CD14-positive monocyte (primary cell): ENCODE results near the gene RNASE7. TPM values are rescaled to one million over a fixed set of nuclear protein-coding genes. Genes with fewer than 3 reads are reported as not detected.

Experiments used
- DNase-seq, 3 donors: peaks; one replicate each; pipeline ENCODE4 v3.0.0-alpha.2; 2011 to 2022
- H2AFZ ChIP-seq: 2 replicates; pipeline ENCODE4 v1.6.0; 2012; ENCODE audit warnings: mild to moderate bottlenecking, low read depth, low read length, inconsistent platforms; ENCODE audit not compliant: insufficient read depth, poor library complexity, severe bottlenecking
- H3K27ac ChIP-seq, 2 donors: 1 replicate in 1 of 2; 2 replicates in 1 of 2; pipeline ENCODE4 v1.5.1; 2012 to 2013; ENCODE audit warnings: low read length in 2 of 2, control low read depth in 1 of 2, inconsistent platforms in 1 of 2, low read depth in 1 of 2, mild to moderate bottlenecking in 1 of 2
- H3K27me3 ChIP-seq, 2 donors: one replicate each; pipeline versions ENCODE4 v1.6.0 to v1.6.1; 2011 to 2013; ENCODE audit warnings: low read length in 2 of 2; ENCODE audit not compliant: control insufficient read depth in 2 of 2, insufficient read depth in 2 of 2
- H3K36me3 ChIP-seq, 2 donors: replicated peaks in 1 of 2; 1 replicate in 1 of 2; 2 replicates in 1 of 2; pipeline versions ENCODE4 v1.5.1 to v1.6.1; 2012 to 2013; ENCODE audit warnings: low read length in 2 of 2, control low read depth in 1 of 2, inconsistent platforms in 1 of 2, mild to moderate bottlenecking in 1 of 2; ENCODE audit not compliant: insufficient read depth in 2 of 2, control insufficient read depth in 1 of 2
- H3K4me1 ChIP-seq, 2 donors: 1 replicate in 1 of 2; 2 replicates in 1 of 2; pipeline versions ENCODE4 v1.5.1 to v1.6.1; 2012 to 2013; ENCODE audit warnings: low read length in 2 of 2, control low read depth in 1 of 2, inconsistent platforms in 1 of 2, mild to moderate bottlenecking in 1 of 2, moderate library complexity in 1 of 2; ENCODE audit not compliant: insufficient read depth in 2 of 2, control insufficient read depth in 1 of 2
- H3K4me2 ChIP-seq: replicated peaks from 2 replicates; pipeline ENCODE3; 2012; ENCODE audit warnings: low read length, moderate library complexity, mild to moderate bottlenecking; ENCODE audit not compliant: poor library complexity, severe bottlenecking; ENCODE audit errors: extremely low read depth
- H3K4me3 ChIP-seq, 3 experiments: fragments of 200-600 bp in 1 of 3; sonication (generic) in 1 of 3; replicated peaks in 1 of 3; 1 replicate in 2 of 3; 2 replicates in 1 of 3; pipeline ENCODE4 v1.5.1; 2011 to 2013; ENCODE audit warnings: low read length in 3 of 3, mild to moderate bottlenecking in 3 of 3, control low read depth in 2 of 3, low read depth in 2 of 3, inconsistent platforms in 1 of 3, moderate library complexity in 1 of 3
- H3K79me2 ChIP-seq: 2 replicates; pipeline ENCODE4 v1.6.0; 2012; ENCODE audit warnings: mild to moderate bottlenecking, control low read depth, inconsistent platforms, low read length, moderate library complexity; ENCODE audit not compliant: insufficient read depth
- H3K9ac ChIP-seq: 2 replicates; pipeline ENCODE4 v1.6.0; 2017; ENCODE audit warnings: low read length, mild to moderate bottlenecking; ENCODE audit not compliant: insufficient read depth, poor library complexity, severe bottlenecking
- H3K9me3 ChIP-seq, 2 donors: replicated peaks in 1 of 2; 1 replicate in 1 of 2; 2 replicates in 1 of 2; pipeline versions ENCODE4 v1.5.1 to v1.6.1; 2012 to 2013; ENCODE audit warnings: low read length in 2 of 2, control low read depth in 1 of 2; ENCODE audit not compliant: control insufficient read depth in 1 of 2, insufficient read depth in 1 of 2
- H4K20me1 ChIP-seq: 2 replicates; pipeline ENCODE4 v1.6.0; 2012; ENCODE audit warnings: mild to moderate bottlenecking, low read length, control low read depth, moderate library complexity; ENCODE audit not compliant: insufficient read depth
- H3K27ac Mint-ChIP-seq, 7 donors: one replicate each; pipeline ENCODE4 v1.8.0; 2020; ENCODE audit warnings: mild to moderate bottlenecking in 7 of 7, mixed read lengths in 7 of 7, moderate library complexity in 6 of 7, inconsistent platforms in 2 of 7
- H3K27me3 Mint-ChIP-seq, 3 donors: one replicate each; pipeline ENCODE4 v1.8.0; 2021 to 2022; ENCODE audit warnings: low read depth in 3 of 3, mild to moderate bottlenecking in 3 of 3, mixed read lengths in 3 of 3, moderate library complexity in 3 of 3, inconsistent platforms in 1 of 3
- H3K36me3 Mint-ChIP-seq, 2 donors: one replicate each; pipeline ENCODE4 v1.8.0; 2020; ENCODE audit warnings: mixed read lengths in 2 of 2, inconsistent platforms in 1 of 2, mild to moderate bottlenecking in 1 of 2
- H3K4me1 Mint-ChIP-seq: one replicate; pipeline ENCODE4 v1.8.0; 2020; ENCODE audit warnings: mild to moderate bottlenecking, mixed read lengths
- H3K4me3 Mint-ChIP-seq, 2 donors: one replicate each; pipeline ENCODE4 v1.8.0; 2020; ENCODE audit warnings: mild to moderate bottlenecking in 2 of 2, mixed read lengths in 2 of 2, moderate library complexity in 1 of 2
- H3K9me3 Mint-ChIP-seq, 7 donors: one replicate each; pipeline ENCODE4 v1.8.0; 2020 to 2022; ENCODE audit warnings: mixed read lengths in 7 of 7, mild to moderate bottlenecking in 6 of 7, moderate library complexity in 6 of 7, inconsistent platforms in 2 of 7
- CTCF ChIP-seq: fragments of 200-600 bp; IDR thresholded peaks from one replicate; pipeline ENCODE4 v1.8.0; 2022; ENCODE audit warnings: antibody characterized with exemption, mild to moderate bottlenecking
- WGBS: methylation state at CpG from one replicate; pipeline ENCODE4 v1.1.5; 2013; ENCODE audit warnings: missing lambda C conversion rate; ENCODE audit not compliant: insufficient coverage; 5-methylcytosine and 5-hydroxymethylcytosine counted together
- intact Hi-C, 2 donors: fragments of 100-400 bp; cut with micrococcal nuclease; formaldehyde crosslinking; loops; one replicate each; pipeline versions ENCODE4 v1.15.0 to v1.15.1; 2023
- polyA plus RNA-seq, 3 donors: library from polyadenylated mRNA; depleted of rRNA in 1 of 3; unstranded in 2 of 3; stranded (reverse) in 1 of 3; fragments of 300-500 nt in 2 of 3; fragments of >200 nt in 1 of 3; fragmentation: Illumina TruSeq in 2 of 3; gene quantifications; 1 replicate in 2 of 3; 2 replicates in 1 of 3; pipeline ENCODE4 v1.2.3, GENCODE V29; 2012 to 2021

RNASE7 gene
- polyA plus RNA-seq, 3 donors: not detected

GRCh38 chr14:21037156-21037555, 5.0 kb upstream of the RNASE7 start:
- DNase-seq: no peak
- H3K27ac ChIP-seq: no peak overlapping the region
- peaks cover 19% of the 10 kb centered on the region for H3K4me1 Mint-ChIP-seq
- no peak overlapping the region for H3K4me2 ChIP-seq
- H4K20me1 ChIP-seq: no peaks in the 10 kb centered on the region
- no peaks in the 10 kb centered on the region for H3K36me3 ChIP-seq
- no peaks in the 10 kb centered on the region for H3K27me3 ChIP-seq
- no peak overlapping the region for H3K4me3 ChIP-seq
- no peak overlapping the region for H3K27ac Mint-ChIP-seq
- H3K4me3 Mint-ChIP-seq: no peak overlapping the region
- no peak overlapping the region for H3K9ac ChIP-seq
- H3K27me3 Mint-ChIP-seq: peaks cover 0 to 7% (median 4%) of the 10 kb centered on the region in 3 donors
- intact Hi-C loops: no loop called here
- no CpG with 5 or more reads among the region's 3 CpGs for WGBS
- H3K4me1 ChIP-seq: peaks cover 0 to 13% of the 10 kb centered on the region in 2 donors
- H3K36me3 Mint-ChIP-seq: no peaks in the 10 kb centered on the region
- H3K79me2 ChIP-seq: no peaks in the 10 kb centered on the region
- no peak for TF ChIP-seq CTCF
- H2AFZ ChIP-seq: no peak overlapping the region
- peaks cover 0 to 2% (median 0%) of the 10 kb centered on the region in 7 donors for H3K9me3 Mint-ChIP-seq
- no peaks in the 10 kb centered on the region for H3K9me3 ChIP-seq

GRCh38 chr14:21038441-21039422, 3.4 kb upstream of the RNASE7 start:
- Histone ChIP-seq H4K20me1 (no peaks in the 10 kb centered on the region), H3K79me2 (no peaks in the 10 kb centered on the region), H3K9me3 (no peaks in the 10 kb centered on the region), H3K27me3 (peaks cover 0 to 11% of the 10 kb centered on the region in 2 donors), H2AFZ (no peak overlapping the region), H3K4me3 (no peak overlapping the region), H3K4me1 (no peaks in the 10 kb centered on the region), H3K36me3 (no peaks in the 10 kb centered on the region), H3K4me2 (no peak overlapping the region), H3K9ac (no peak overlapping the region), H3K27ac (no peak overlapping the region)
- Mint-ChIP-seq H3K27ac (no peak overlapping the region), H3K36me3 (no peaks in the 10 kb centered on the region), H3K4me1 (peaks cover 8% of the 10 kb centered on the region), H3K4me3 (no peak overlapping the region), H3K27me3 (peaks cover 4 to 10% (median 5%) of the 10 kb centered on the region in 3 donors), H3K9me3 (peaks cover 0 to 2% (median 0%) of the 10 kb centered on the region in 7 donors)
- 85% methylated on average over 5 of the region's 10 CpGs for WGBS
- intact Hi-C loops: no loop called here
- TF ChIP-seq CTCF: no peak
- DNase-seq: no peak
